PC-9 (cell line): Measurements from ENCODE around the gene MYL7. TPM values are rescaled to one million over a fixed set of nuclear protein-coding genes. Genes with fewer than 3 reads are reported as not detected.

Source experiments
- BruUV-seq: library from RNA; stranded (reverse); fragments of 400-500 nt; replicated peaks from 2 replicates; lab custom pipeline; 2021; lab: Mats Ljungman, UMichigan
- CTCF ChIA-PET: fragments of 300-600 bp; sonication (Branson Sonifier 250); formaldehyde crosslinking; loops from one replicate; lab custom pipeline; 2022; ENCODE audit warnings: antibody characterized with exemption; lab: Charles Lee
- POLR2A ChIA-PET: fragments of 300-600 bp; sonication (Branson Sonifier 250); formaldehyde crosslinking; loops from one replicate; lab custom pipeline; 2022; ENCODE audit warnings: antibody characterized with exemption; ENCODE audit not compliant: unreplicated experiment; lab: Charles Lee
- DNase-seq, 2 experiments: peaks; one replicate each; pipeline versions ENCODE4 v3.0.0 to v3.0.0-alpha.2; 2015 to 2022; ENCODE audit warnings: mixed read lengths in 1 of 2
- H2AFZ ChIP-seq: fragments of 200-600 bp; sonication (generic); 2 replicates; pipeline ENCODE4 v1.8.1; 2017; ENCODE audit warnings: antibody characterized with exemption
- H3F3A ChIP-seq: fragments of 200-600 bp; sonication (generic); 2 replicates; pipeline ENCODE4 v1.8.1; 2017; ENCODE audit warnings: antibody characterized with exemption, mild to moderate bottlenecking, low read depth; ENCODE audit not compliant: insufficient read depth
- H3K27ac ChIP-seq: fragments of 200-600 bp; sonication (generic); 2 replicates; pipeline ENCODE4 v1.6.1; 2016; ENCODE audit warnings: mixed run types
- H3K27me3 ChIP-seq: fragments of 200-600 bp; sonication (generic); 2 replicates; pipeline ENCODE4 v1.6.1; 2016; ENCODE audit warnings: low read depth, mixed run types; ENCODE audit not compliant: insufficient read depth
- H3K36me3 ChIP-seq: fragments of 200-600 bp; sonication (generic); 2 replicates; pipeline ENCODE4 v1.6.1; 2016; ENCODE audit warnings: low read depth, mixed run types
- H3K4me1 ChIP-seq: fragments of 200-600 bp; sonication (generic); replicated peaks from 2 replicates; pipeline ENCODE4 v1.6.1; 2016; ENCODE audit warnings: mixed run types; ENCODE audit not compliant: insufficient read depth
- H3K4me2 ChIP-seq: fragments of 200-600 bp; sonication (generic); 2 replicates; pipeline ENCODE4 v1.6.1; 2017; ENCODE audit warnings: mixed run types
- H3K4me3 ChIP-seq: fragments of 200-600 bp; sonication (generic); 2 replicates; pipeline ENCODE4 v1.6.1; 2016; ENCODE audit warnings: mixed run types
- H3K79me2 ChIP-seq: fragments of 200-600 bp; sonication (generic); 2 replicates; pipeline ENCODE4 v1.6.1; 2017; ENCODE audit warnings: low read depth, mixed run types
- H3K9me2 ChIP-seq: fragments of 200-600 bp; sonication (generic); 2 replicates; pipeline ENCODE4 v1.8.1; 2017; ENCODE audit warnings: mild to moderate bottlenecking; ENCODE audit not compliant: insufficient read depth
- H3K9me3 ChIP-seq: fragments of 200-600 bp; sonication (generic); 2 replicates; pipeline ENCODE4 v1.8.1; 2016; ENCODE audit warnings: low read depth; ENCODE audit not compliant: insufficient read depth
- H4K20me1 ChIP-seq: fragments of 200-600 bp; sonication (generic); 2 replicates; pipeline ENCODE4 v1.8.1; 2017; ENCODE audit not compliant: insufficient read depth
- EZH2 ChIP-seq: fragments of 200-600 bp; sonication (generic); IDR thresholded peaks from 2 replicates; pipeline ENCODE4 v1.8.0; 2017; ENCODE audit warnings: antibody characterized with exemption, low read depth
- intact Hi-C: fragments of 100-400 bp; cut with micrococcal nuclease; formaldehyde crosslinking; loops from one replicate; pipeline ENCODE4 v1.10.0; 2022; ENCODE audit not compliant: unreplicated experiment
- total RNA-seq: library from RNA; stranded (reverse); gene quantifications from 2 replicates; pipeline ENCODE4 v1.2.3, GENCODE V29; 2021
- TF ChIP-seq, protein P1 (sequence below): fragments of 200-600 bp; sonication (generic); conservative IDR thresholded peaks from 2 replicates; pipeline ENCODE4 v1.6.1; 2017; ENCODE audit warnings: mixed run types, antibody characterized with exemption, mild to moderate bottlenecking, moderate library complexity

Gene MYL7
- total RNA-seq, 1 experiment from 2014 or later, result not detected

DNA sequence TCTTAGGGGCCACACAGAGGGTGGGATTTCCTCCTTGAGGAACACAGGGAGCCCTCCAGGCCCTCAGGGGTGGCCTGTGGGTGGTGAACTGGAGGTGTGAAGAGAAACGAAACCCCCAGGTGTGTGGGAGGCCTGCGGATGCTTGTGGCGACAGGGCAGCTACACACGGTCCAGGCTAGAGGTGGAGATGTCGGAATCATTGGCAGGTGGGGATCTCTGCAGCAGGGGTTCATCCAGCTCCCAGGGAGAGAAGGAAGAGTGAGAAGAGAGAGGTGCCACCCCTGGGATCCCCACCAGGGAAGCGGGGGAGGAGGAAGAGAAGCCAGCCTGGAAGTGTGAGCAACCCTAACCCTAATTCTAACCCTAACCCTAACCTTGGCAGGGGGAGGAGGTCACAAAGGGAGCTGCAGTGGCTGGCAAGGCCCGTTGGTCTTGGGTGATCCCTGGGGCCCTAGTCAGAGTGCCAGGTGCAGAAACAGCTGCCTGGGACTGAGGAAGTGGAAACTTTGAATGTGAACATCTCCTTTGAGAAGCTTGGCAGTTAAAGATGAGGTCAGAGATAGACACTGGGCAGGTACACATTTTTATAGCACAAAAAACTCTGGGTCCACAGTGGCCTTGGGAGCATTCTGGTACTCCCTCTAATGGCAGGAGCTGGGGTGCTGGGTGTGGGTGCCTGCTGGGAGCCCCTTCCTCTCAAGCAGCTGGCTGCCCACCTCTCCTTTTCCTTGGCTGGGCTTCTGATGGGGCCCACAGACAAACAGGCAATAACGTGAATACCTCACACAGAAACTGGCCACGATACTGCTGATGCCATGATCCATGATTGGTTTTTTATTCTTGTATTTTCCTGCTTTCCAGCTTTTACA lies 43.8 kb downstream of the MYL7 start:
- no TSS peak for BruUV-seq
- Histone ChIP-seq H3K4me2 (no peak overlapping the region), H3K79me2 (no peaks in the 10 kb centered on the region), H3K9me3 (no peaks in the 10 kb centered on the region), H3F3A (no peaks in the 10 kb centered on the region), H3K9me2 (no peaks in the 10 kb centered on the region), H3K36me3 (no peaks in the 10 kb centered on the region), H3K4me3 (no peak overlapping the region), H3K27ac (no peak overlapping the region), H2AFZ (no peak overlapping the region), H3K4me1 (no peaks in the 10 kb centered on the region), H3K27me3 (no peaks in the 10 kb centered on the region), H4K20me1 (no peaks in the 10 kb centered on the region)
- TF ChIP-seq EZH2, result no peak
- TF ChIP-seq, protein P1, sequence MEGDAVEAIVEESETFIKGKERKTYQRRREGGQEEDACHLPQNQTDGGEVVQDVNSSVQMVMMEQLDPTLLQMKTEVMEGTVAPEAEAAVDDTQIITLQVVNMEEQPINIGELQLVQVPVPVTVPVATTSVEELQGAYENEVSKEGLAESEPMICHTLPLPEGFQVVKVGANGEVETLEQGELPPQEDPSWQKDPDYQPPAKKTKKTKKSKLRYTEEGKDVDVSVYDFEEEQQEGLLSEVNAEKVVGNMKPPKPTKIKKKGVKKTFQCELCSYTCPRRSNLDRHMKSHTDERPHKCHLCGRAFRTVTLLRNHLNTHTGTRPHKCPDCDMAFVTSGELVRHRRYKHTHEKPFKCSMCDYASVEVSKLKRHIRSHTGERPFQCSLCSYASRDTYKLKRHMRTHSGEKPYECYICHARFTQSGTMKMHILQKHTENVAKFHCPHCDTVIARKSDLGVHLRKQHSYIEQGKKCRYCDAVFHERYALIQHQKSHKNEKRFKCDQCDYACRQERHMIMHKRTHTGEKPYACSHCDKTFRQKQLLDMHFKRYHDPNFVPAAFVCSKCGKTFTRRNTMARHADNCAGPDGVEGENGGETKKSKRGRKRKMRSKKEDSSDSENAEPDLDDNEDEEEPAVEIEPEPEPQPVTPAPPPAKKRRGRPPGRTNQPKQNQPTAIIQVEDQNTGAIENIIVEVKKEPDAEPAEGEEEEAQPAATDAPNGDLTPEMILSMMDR, result no peak
- intact Hi-C loops, result no loop called here
- CTCF ChIA-PET, result no interaction called here
- no peak for DNase-seq
- POLR2A ChIA-PET, result no interaction called here

DNA sequence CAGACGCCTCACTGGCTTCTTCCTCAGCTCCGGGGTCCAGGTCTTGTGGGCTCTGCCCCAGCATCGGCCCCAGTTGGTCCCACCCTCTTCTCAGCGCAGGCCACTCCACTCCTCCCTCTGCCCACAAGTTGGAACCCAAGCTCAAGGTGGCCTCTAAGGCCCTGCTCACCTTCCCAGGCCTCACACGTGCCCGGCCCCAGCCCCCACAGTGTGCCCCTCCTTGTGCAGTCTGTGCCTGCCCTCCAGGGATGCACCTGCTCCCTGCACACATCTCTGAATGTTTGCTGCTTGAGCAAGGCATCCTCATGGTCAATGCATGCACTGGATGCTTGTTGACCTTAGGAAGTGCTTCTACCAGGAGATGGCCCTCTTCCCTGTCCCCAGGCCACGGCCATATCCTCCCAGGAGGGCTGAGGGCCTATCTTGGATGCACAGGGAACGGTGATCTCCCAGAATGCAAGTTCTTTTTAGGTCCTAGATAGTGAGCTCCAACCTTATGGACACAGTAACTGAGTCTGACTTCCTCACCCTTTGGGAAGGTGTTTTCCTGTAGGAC lies 44.7 kb downstream of the MYL7 start:
- H3K27me3 ChIP-seq, result no peaks in the 10 kb centered on the region
- CTCF ChIA-PET, result no interaction called here
- no peaks in the 10 kb centered on the region for H3K9me3 ChIP-seq
- H3K36me3 ChIP-seq, result no peaks in the 10 kb centered on the region
- H3K27ac ChIP-seq, result no peak overlapping the region
- TF ChIP-seq, protein P1, result no peak
- no peak for TF ChIP-seq EZH2
- no TSS peak for BruUV-seq
- H3K4me1 ChIP-seq, result no peaks in the 10 kb centered on the region
- H3F3A ChIP-seq, result no peaks in the 10 kb centered on the region
- no peak for DNase-seq
- no peaks in the 10 kb centered on the region for H3K9me2 ChIP-seq
- no peak overlapping the region for H3K4me3 ChIP-seq
- H3K79me2 ChIP-seq, result no peaks in the 10 kb centered on the region
- intact Hi-C loops, result no loop called here
- no peak overlapping the region for H2AFZ ChIP-seq
- H4K20me1 ChIP-seq, result no peaks in the 10 kb centered on the region
- POLR2A ChIA-PET, result no interaction called here
- H3K4me2 ChIP-seq, result no peak overlapping the region

DNA sequence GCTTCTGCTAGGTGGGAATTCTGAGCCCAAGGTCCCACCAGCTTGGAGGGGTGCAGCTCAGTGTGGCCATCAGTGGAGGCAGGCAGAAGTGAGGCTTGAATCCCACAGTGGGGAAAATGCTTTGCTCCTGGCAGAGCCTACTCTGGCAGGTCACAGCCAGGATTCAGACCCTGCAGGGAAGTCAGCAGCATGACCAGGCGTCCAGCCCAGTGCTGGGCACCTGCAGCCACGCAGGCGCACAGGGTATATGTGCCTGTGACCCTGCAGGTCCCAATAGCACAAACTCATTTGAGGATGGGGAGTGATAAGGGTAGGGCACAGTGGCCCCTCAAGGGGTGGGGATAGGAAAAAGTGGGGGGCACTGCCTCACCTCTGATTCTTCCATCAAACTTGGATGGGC lies 45.4 kb downstream of the MYL7 start:
- H3K4me2 ChIP-seq, result no peak overlapping the region
- no peaks in the 10 kb centered on the region for H3K9me2 ChIP-seq
- H3K79me2 ChIP-seq, result no peaks in the 10 kb centered on the region
- TF ChIP-seq, protein P1, result no peak
- TF ChIP-seq EZH2, result no peak
- H3K4me3 ChIP-seq, result no peak overlapping the region
- no peaks in the 10 kb centered on the region for H3F3A ChIP-seq
- no peak for DNase-seq
- no peak overlapping the region for H2AFZ ChIP-seq
- H3K27ac ChIP-seq, result no peak overlapping the region
- H3K27me3 ChIP-seq, result no peaks in the 10 kb centered on the region
- H3K36me3 ChIP-seq, result no peaks in the 10 kb centered on the region
- ChIA-PET POLR2A (no interaction called here), CTCF (no interaction called here)
- no peaks in the 10 kb centered on the region for H3K4me1 ChIP-seq
- intact Hi-C loops, result no loop called here
- no TSS peak for BruUV-seq
- no peaks in the 10 kb centered on the region for H3K9me3 ChIP-seq
- H4K20me1 ChIP-seq, result no peaks in the 10 kb centered on the region
